Osteoblast (primary cell): ENCODE measurements around the gene HBA2. TPM values are rescaled to one million over a fixed set of nuclear protein-coding genes. Genes with fewer than 3 reads are reported as not detected.

Source experiments
- DNase-seq: peaks from one replicate; pipeline ENCODE4 v3.0.0; 2011; ENCODE audit warnings: low spot score, mixed read lengths; ENCODE audit not compliant: insufficient read length; ENCODE audit errors: missing footprints
- H2AFZ ChIP-seq: 2 replicates; pipeline ENCODE4 v1.6.0; 2011; ENCODE audit warnings: mild to moderate bottlenecking, low read length
- H3K27ac ChIP-seq: 2 replicates; pipeline ENCODE4 v1.5.1; 2011; ENCODE audit warnings: mild to moderate bottlenecking, low read depth, low read length, moderate library complexity
- H3K27me3 ChIP-seq: 2 replicates; pipeline ENCODE4 v1.6.0; 2012; ENCODE audit warnings: mild to moderate bottlenecking, control low read depth, inconsistent platforms, low read length, moderate library complexity; ENCODE audit not compliant: insufficient read depth
- H3K36me3 ChIP-seq: 2 replicates; pipeline ENCODE4 v1.5.1; 2011; ENCODE audit warnings: mild to moderate bottlenecking, low read length, control low read depth, moderate library complexity; ENCODE audit not compliant: insufficient read depth
- H3K4me1 ChIP-seq: 2 replicates; pipeline ENCODE4 v1.5.1; 2011; ENCODE audit warnings: mild to moderate bottlenecking, low read length, control low read depth, moderate library complexity; ENCODE audit not compliant: insufficient read depth
- H3K4me2 ChIP-seq: 2 replicates; pipeline ENCODE4 v1.6.0; 2011; ENCODE audit warnings: mild to moderate bottlenecking, low read length; ENCODE audit not compliant: insufficient read depth
- H3K4me3 ChIP-seq: fragments of 200-600 bp; sonication (generic); 3 replicates; pipeline ENCODE4 v1.5.1; 2012; ENCODE audit warnings: mild to moderate bottlenecking, low read length, inconsistent platforms; ENCODE audit not compliant: insufficient read depth
- H3K79me2 ChIP-seq: 2 replicates; pipeline ENCODE4 v1.6.0; 2012; ENCODE audit warnings: mild to moderate bottlenecking, low read length, control low read depth, inconsistent platforms; ENCODE audit not compliant: insufficient read depth
- H3K9me3 ChIP-seq: 2 replicates; pipeline ENCODE4 v1.5.1; 2011; ENCODE audit warnings: low read depth, low read length, control low read depth
- H4K20me1 ChIP-seq: 2 replicates; pipeline ENCODE4 v1.6.0; 2012; ENCODE audit warnings: mild to moderate bottlenecking, low read length, control low read depth; ENCODE audit not compliant: insufficient read depth
- CTCF ChIP-seq: IDR thresholded peaks from 2 replicates; pipeline ENCODE4 v1.5.1; 2011; ENCODE audit warnings: mild to moderate bottlenecking, low read depth, low read length, moderate library complexity; ENCODE audit errors: extremely low read depth
- total RNA-seq: library from RNA; depleted of rRNA; stranded (reverse); fragments of >200 nt; gene quantifications from 2 replicates; pipeline ENCODE4 v1.2.3, GENCODE V29; 2012

HBA2 gene
- total RNA-seq, 1 donor, result not detected

GRCh38 chr16:181565-182021 lies 8.9 kb downstream of the HBA2 start:
- Histone ChIP-seq H3K4me1 (peaks cover 8% of the 10 kb centered on the region), H4K20me1 (peaks cover 20% of the 10 kb centered on the region), H2AFZ (no peak overlapping the region), H3K79me2 (no peaks in the 10 kb centered on the region), H3K36me3 (peaks cover 4% of the 10 kb centered on the region), H3K4me3 (no peak overlapping the region), H3K4me2 (peak overlapping the region; percentile 50), H3K27me3 (peaks cover 28% of the 10 kb centered on the region), H3K9me3 (no peaks in the 10 kb centered on the region), H3K27ac (no peak overlapping the region)
- peak; percentile 77 for TF ChIP-seq CTCF
- DNase-seq, result peak; percentile 99

- Histone ChIP-seq H3K4me1 (peaks cover 8% of the 10 kb centered on the region), H3K36me3 (peaks cover 13% of the 10 kb centered on the region), H3K27me3 (peaks cover 19% of the 10 kb centered on the region), H3K9me3 (no peaks in the 10 kb centered on the region), H3K79me2 (no peaks in the 10 kb centered on the region), H3K4me3 (no peak overlapping the region), H2AFZ (no peak overlapping the region), H3K27ac (no peak overlapping the region), H3K4me2 (no peak overlapping the region), H4K20me1 (peaks cover 20% of the 10 kb centered on the region)
- peak; percentile 85 for DNase-seq
- TF ChIP-seq CTCF, result no peak
These were observed 10.3 kb downstream of the HBA2 start for GRCh38 chr16:183005-183404.

GRCh38 chr16:185213-185612 lies 12.5 kb downstream of the HBA2 start:
- Histone ChIP-seq H3K27ac (no peak overlapping the region), H3K36me3 (peaks cover 35% of the 10 kb centered on the region), H3K4me3 (no peak overlapping the region), H3K4me2 (no peak overlapping the region), H3K4me1 (peaks cover 8% of the 10 kb centered on the region), H2AFZ (no peak overlapping the region), H3K9me3 (no peaks in the 10 kb centered on the region), H3K27me3 (no peaks in the 10 kb centered on the region), H3K79me2 (no peaks in the 10 kb centered on the region), H4K20me1 (peaks cover 26% of the 10 kb centered on the region)
- no peak for TF ChIP-seq CTCF
- peak; percentile 61 for DNase-seq

GRCh38 chr16:185691-186090 lies 13.0 kb downstream of the HBA2 start:
- Histone ChIP-seq H4K20me1 (peaks cover 26% of the 10 kb centered on the region), H3K4me1 (peaks cover 6% of the 10 kb centered on the region), H3K27me3 (no peaks in the 10 kb centered on the region), H3K36me3 (peaks cover 39% of the 10 kb centered on the region), H3K79me2 (no peaks in the 10 kb centered on the region), H3K27ac (no peak overlapping the region), H3K9me3 (no peaks in the 10 kb centered on the region), H3K4me2 (no peak overlapping the region), H3K4me3 (no peak overlapping the region), H2AFZ (no peak overlapping the region)
- peak; percentile 50 for DNase-seq
- TF ChIP-seq CTCF, result no peak
